Gastroesophageal sphincter (tissue), 4 donors: ENCODE results near the gene RALGPS1. TPM values are rescaled to one million over a fixed set of nuclear protein-coding genes. Genes with fewer than 3 reads are reported as not detected.

Experiments
- ATAC-seq: fragments of 150-250 bp; one replicate; pipeline ENCODE4 v1.9.1; 2016; ENCODE audit warnings: mild to moderate bottlenecking, moderate library complexity
- H3K27ac ChIP-seq, 4 donors: fragments of 200-600 bp; sonication (generic) in 3 of 4; 1 replicate in 3 of 4; 2 replicates in 1 of 4; pipeline ENCODE4 v1.5.1; 2016 to 2019
- H3K27me3 ChIP-seq: fragments of 200-600 bp; sonication (generic); one replicate; pipeline ENCODE4 v1.5.1; 2019
- H3K36me3 ChIP-seq, 2 donors: fragments of 200-600 bp; sonication (generic); one replicate each; pipeline ENCODE4 v1.5.1; 2019; ENCODE audit warnings: control low read depth in 1 of 2
- H3K4me1 ChIP-seq, 3 donors: fragments of 200-600 bp; sonication (generic); 1 replicate in 2 of 3; 2 replicates in 1 of 3; pipeline ENCODE4 v1.5.1; 2016 to 2019; ENCODE audit warnings: control low read depth in 2 of 3
- H3K4me3 ChIP-seq, 2 donors: fragments of 200-600 bp; sonication (generic); one replicate each; pipeline ENCODE4 v1.5.1; 2019; ENCODE audit warnings: mild to moderate bottlenecking in 1 of 2, moderate library complexity in 1 of 2
- H3K9me3 ChIP-seq, 3 donors: fragments of 200-600 bp; sonication (generic); one replicate each; pipeline ENCODE4 v1.5.1; 2017 to 2019; ENCODE audit warnings: control low read depth in 2 of 3
- CTCF ChIP-seq, 4 experiments: fragments of 200-600 bp in 2 of 4; fragments of 450-650 bp in 2 of 4; sonication (generic) in 1 of 4; IDR thresholded peaks; one replicate each; pipeline ENCODE4 v1.5.1; 2017 to 2019; ENCODE audit warnings: antibody characterized with exemption in 4 of 4, mild to moderate bottlenecking in 2 of 4, moderate library complexity in 2 of 4
- EP300 ChIP-seq: sonication (generic); formaldehyde crosslinking; IDR thresholded peaks from one replicate; pipeline ENCODE4 v1.6.1; 2017; ENCODE audit warnings: antibody characterized with exemption, mild to moderate bottlenecking
- POLR2A ChIP-seq, 2 donors: fragments of 450-650 bp; IDR thresholded peaks; one replicate each; pipeline ENCODE4 v1.6.1; 2017; ENCODE audit warnings: antibody characterized with exemption in 2 of 2, mild to moderate bottlenecking in 2 of 2, moderate library complexity in 1 of 2
- POLR2AphosphoS5 ChIP-seq: sonication (generic); formaldehyde crosslinking; IDR thresholded peaks from one replicate; pipeline ENCODE4 v1.6.1; 2017; ENCODE audit warnings: antibody characterized with exemption
- WGBS, 2 donors: methylation state at CpG; one replicate each; pipeline ENCODE4 v1.1.5; 2018; ENCODE audit warnings: low coverage in 1 of 2; 5-methylcytosine and 5-hydroxymethylcytosine counted together
- total RNA-seq, 4 donors: library from RNA; depleted of rRNA; stranded (reverse); fragments of >200 nt; gene quantifications; one replicate each; pipeline ENCODE4 v1.1.0, GENCODE V29; 2016

The RALGPS1 gene
- total RNA-seq, 4 donors from 2014 or later, result 5.9 to 17.4 (median 11.3) TPM

GRCh38 chr9:127215268-127216209 is 301.0 kb downstream of the RALGPS1 start:
- Histone ChIP-seq H3K4me3 (no peak overlapping the region), H3K36me3 (peaks cover 0 to 13% of the 10 kb centered on the region in 2 donors), H3K4me1 (peaks cover 0 to 8% (median 0%) of the 10 kb centered on the region in 3 donors), H3K27me3 (no peaks in the 10 kb centered on the region), H3K9me3 (no peaks in the 10 kb centered on the region), H3K27ac (no peak overlapping the region)
- ATAC-seq, result no peak
- WGBS, 2 donors, result 93 to 100% methylated on average over 1 to 3 of the region's 14 CpGs
- TF ChIP-seq EP300, result no peak
- TF ChIP-seq POLR2A (IDR thresholded peaks at IDR 0.05), result no peak
- TF ChIP-seq POLR2AphosphoS5, result no peak
- no peak for TF ChIP-seq CTCF (IDR thresholded peaks at IDR 0.05)

GRCh38 chr9:127216210-127216887 is 301.8 kb downstream of the RALGPS1 start:
- peaks cover 0 to 8% (median 0%) of the 10 kb centered on the region in 3 donors for H3K4me1 ChIP-seq
- ATAC-seq, result no peak
- 89% methylated on average over 5 to 6 of the region's 7 CpGs for WGBS, 2 donors
- TF ChIP-seq POLR2AphosphoS5, result no peak
- TF ChIP-seq EP300, result no peak
- no peaks in the 10 kb centered on the region for H3K9me3 ChIP-seq
- no peak overlapping the region for H3K4me3 ChIP-seq
- peaks cover 0 to 13% of the 10 kb centered on the region in 2 donors for H3K36me3 ChIP-seq
- H3K27ac ChIP-seq, result no peak overlapping the region
- no peaks in the 10 kb centered on the region for H3K27me3 ChIP-seq

GRCh38 chr9:127216888-127217217 is 302.3 kb downstream of the RALGPS1 start:
- H3K4me1 ChIP-seq, result peaks cover 0 to 8% (median 0%) of the 10 kb centered on the region in 3 donors
- no peaks in the 10 kb centered on the region for H3K9me3 ChIP-seq
- H3K27me3 ChIP-seq, result no peaks in the 10 kb centered on the region
- no CpG with 5 or more reads among the region's 5 CpGs for WGBS, 2 donors
- no peak for ATAC-seq
- peaks cover 0 to 13% of the 10 kb centered on the region in 2 donors for H3K36me3 ChIP-seq
- no peak overlapping the region for H3K27ac ChIP-seq
- TF ChIP-seq EP300 (no peak), CTCF (IDR thresholded peaks at IDR 0.05) (no peak), POLR2A (IDR thresholded peaks at IDR 0.05) (no peak), POLR2AphosphoS5 (no peak)
- H3K4me3 ChIP-seq, result no peak overlapping the region

GRCh38 chr9:127218818-127219217 is 304.2 kb downstream of the RALGPS1 start:
- Histone ChIP-seq H3K9me3 (no peaks in the 10 kb centered on the region), H3K27me3 (no peaks in the 10 kb centered on the region), H3K4me1 (peaks cover 0 to 13% (median under 1%) of the 10 kb centered on the region in 3 donors), H3K4me3 (no peak overlapping the region), H3K27ac (no peak overlapping the region), H3K36me3 (peaks cover 0 to 13% of the 10 kb centered on the region in 2 donors)
- TF ChIP-seq POLR2AphosphoS5 (no peak), EP300 (no peak), CTCF (IDR thresholded peaks at IDR 0.05) (no peak), POLR2A (IDR thresholded peaks at IDR 0.05) (no peak)
- WGBS, 2 donors, result 100% methylated on average over 2 of the region's 10 CpGs; no CpG with 5 or more reads in 1 of the 2 donors
- ATAC-seq, result no peak

GRCh38 chr9:127219520-127219919 is 304.9 kb downstream of the RALGPS1 start:
- no peak for ATAC-seq
- no peak overlapping the region for H3K4me3 ChIP-seq
- peaks cover 0 to 18% (median 5%) of the 10 kb centered on the region in 3 donors for H3K4me1 ChIP-seq
- no peaks in the 10 kb centered on the region for H3K9me3 ChIP-seq
- H3K27ac ChIP-seq, result no peak overlapping the region
- H3K27me3 ChIP-seq, result no peaks in the 10 kb centered on the region
- TF ChIP-seq POLR2AphosphoS5 (no peak), CTCF (IDR thresholded peaks at IDR 0.05) (no peak), POLR2A (IDR thresholded peaks at IDR 0.05) (no peak), EP300 (no peak)
- 60 to 70% methylated on average over 1 to 4 of the region's 6 CpGs for WGBS, 2 donors
- peaks cover 0 to 13% of the 10 kb centered on the region in 2 donors for H3K36me3 ChIP-seq
